ENCODE measurements around the gene ESRRA.
A peak's percentile ranks its signal among the peaks of the same experiment; 100 is the strongest.

ESRRA gene

GRCh38 chr11:64331569-64332371, 26.4 kb downstream of the ESRRA start:
- DNase-seq = peak; percentile 81
- Mint-ChIP-seq H3K4me3 (no peak overlapping the region), H3K36me3 (peaks cover 9% of the 10 kb centered on the region), H3K27ac (peak overlapping the region; percentile 8), H3K4me1 (peaks cover 13% of the 10 kb centered on the region), H3K27me3 (peaks cover 7% of the 10 kb centered on the region), H3K9me3 (no peaks in the 10 kb centered on the region)
- CTCF ChIA-PET = interaction anchor here (0.9 to 3.6 kb wide), 15 partner anchors 9 to 348 kb away, joined by 3 to 46 read pairs (median 4); partner anchors contain the start of genes CCDC88B, ESRRA, PRDX5 and TRMT112

- no peak overlapping the region for H3K27ac Mint-ChIP-seq
- CTCF ChIA-PET = interaction anchor here (3.0 to 3.6 kb wide), 3 partner anchors 8 to 16 kb away, joined by 12 to 46 read pairs (median 26); partner anchors contain the start of genes CCDC88B, PRDX5 and TRMT112
- peaks cover 24% of the 10 kb centered on the region for H3K4me1 Mint-ChIP-seq
- H3K9me3 Mint-ChIP-seq = no peaks in the 10 kb centered on the region
- H3K4me3 Mint-ChIP-seq = no peak overlapping the region
- no peak for DNase-seq
- H3K36me3 Mint-ChIP-seq = peaks cover 13% of the 10 kb centered on the region
- peaks cover 6% of the 10 kb centered on the region for H3K27me3 Mint-ChIP-seq
These were observed 28.2 kb downstream of the ESRRA start for GRCh38 chr11:64333556-64333955.

- no peak for DNase-seq
- Mint-ChIP-seq H3K27ac (no peak overlapping the region), H3K9me3 (no peaks in the 10 kb centered on the region), H3K27me3 (no peaks in the 10 kb centered on the region), H3K36me3 (peaks cover 17% of the 10 kb centered on the region), H3K4me1 (peaks cover 36% of the 10 kb centered on the region), H3K4me3 (no peak overlapping the region)
- CTCF ChIA-PET = interaction anchor here (0.7 to 0.9 kb wide), 2 partner anchors 17 to 18 kb away, joined by 4 read pairs; partner anchors contain the start of genes PRDX5 and TRMT112
These were observed 29.7 kb downstream of the ESRRA start for GRCh38 chr11:64334764-64335735.

- H3K27ac Mint-ChIP-seq = peak overlapping the region; percentile 60
- H3K4me3 Mint-ChIP-seq = no peak overlapping the region
- no peak for DNase-seq
- no peaks in the 10 kb centered on the region for H3K27me3 Mint-ChIP-seq
- no peaks in the 10 kb centered on the region for H3K9me3 Mint-ChIP-seq
- peaks cover 30% of the 10 kb centered on the region for H3K36me3 Mint-ChIP-seq
- CTCF ChIA-PET = interaction anchor here (0.7 to 2.4 kb wide), 5 partner anchors 17 to 130 kb away, joined by 3 to 11 read pairs (median 3); partner anchors contain the start of genes PRDX5 and TRMT112
- peaks cover 49% of the 10 kb centered on the region for H3K4me1 Mint-ChIP-seq
These were observed 32.4 kb downstream of the ESRRA start for GRCh38 chr11:64337538-64338249.

GRCh38 chr11:64338716-64339115, 33.4 kb downstream of the ESRRA start:
- DNase-seq = no peak
- Mint-ChIP-seq H3K4me3 (peak overlapping the region; percentile 89), H3K27ac (peak overlapping the region; percentile 92), H3K36me3 (peaks cover 26% of the 10 kb centered on the region), H3K9me3 (no peaks in the 10 kb centered on the region), H3K27me3 (no peaks in the 10 kb centered on the region), H3K4me1 (peaks cover 51% of the 10 kb centered on the region)
- CTCF ChIA-PET = interaction anchor here (1.7 to 2.4 kb wide), 2 partner anchors 17 to 21 kb away, joined by 6 to 11 read pairs; partner anchors contain the start of genes PRDX5 and TRMT112

GRCh38 chr11:64339286-64339685, 34.0 kb downstream of the ESRRA start:
- peak overlapping the region; percentile 92 for H3K27ac Mint-ChIP-seq
- no peaks in the 10 kb centered on the region for H3K9me3 Mint-ChIP-seq
- peaks cover 26% of the 10 kb centered on the region for H3K36me3 Mint-ChIP-seq
- H3K4me1 Mint-ChIP-seq = peaks cover 51% of the 10 kb centered on the region
- DNase-seq = no peak
- H3K27me3 Mint-ChIP-seq = no peaks in the 10 kb centered on the region
- peak overlapping the region; percentile 89 for H3K4me3 Mint-ChIP-seq
- CTCF ChIA-PET = interaction anchor here (0.9 to 2.4 kb wide), 3 partner anchors 16 to 89 kb away, joined by 3 to 11 read pairs (median 6); partner anchors contain the start of genes PRDX5 and TRMT112

GRCh38 chr11:64339754-64340408, 34.6 kb downstream of the ESRRA start, which contains the start of gene CCDC88B:
TSS of gene CCDC88B (plus strand) at chr11:64340204. CDS start at chr11:64340267, 63 bp downstream.
- peak; percentile 93 for DNase-seq
- Mint-ChIP-seq H3K36me3 (peaks cover 23% of the 10 kb centered on the region), H3K4me3 (peak within 1 kb of the TSS; percentile 89), H3K9me3 (no peaks in the 10 kb centered on the region), H3K4me1 (peaks cover 51% of the 10 kb centered on the region), H3K27me3 (no peaks in the 10 kb centered on the region), H3K27ac (peak within 1 kb of the TSS; percentile 92)
- CTCF ChIA-PET = interaction anchor here (0.9 to 4.0 kb wide), 5 partner anchors 8 to 90 kb away, joined by 3 to 42 read pairs (median 6); partner anchors contain the start of genes PRDX5 and TRMT112

GRCh38 chr11:64340671-64341335, 35.5 kb downstream of the ESRRA start:
- Mint-ChIP-seq H3K27ac (peak overlapping the region; percentile 92), H3K4me3 (peak overlapping the region; percentile 89), H3K4me1 (peaks cover 50% of the 10 kb centered on the region), H3K36me3 (peaks cover 27% of the 10 kb centered on the region), H3K9me3 (no peaks in the 10 kb centered on the region), H3K27me3 (no peaks in the 10 kb centered on the region)
- DNase-seq = peak; percentile 88
- CTCF ChIA-PET = interaction anchor here (1.0 to 4.0 kb wide), 6 partner anchors 8 to 106 kb away, joined by 3 to 42 read pairs (median 6); partner anchors contain the start of genes PRDX5 and TRMT112

GRCh38 chr11:64341429-64341828, 36.1 kb downstream of the ESRRA start:
- H3K9me3 Mint-ChIP-seq = no peaks in the 10 kb centered on the region
- H3K27me3 Mint-ChIP-seq = no peaks in the 10 kb centered on the region
- peak overlapping the region; percentile 74 for H3K27ac Mint-ChIP-seq
- no peak for DNase-seq
- peaks cover 30% of the 10 kb centered on the region for H3K36me3 Mint-ChIP-seq
- peak overlapping the region; percentile 89 for H3K4me3 Mint-ChIP-seq
- H3K4me1 Mint-ChIP-seq = peaks cover 50% of the 10 kb centered on the region
- CTCF ChIA-PET = interaction anchor here (1.1 to 4.0 kb wide), 4 partner anchors 9 to 106 kb away, joined by 6 to 42 read pairs (median 16); partner anchors contain the start of genes PRDX5 and TRMT112

- Mint-ChIP-seq H3K36me3 (peaks cover 31% of the 10 kb centered on the region), H3K27me3 (no peaks in the 10 kb centered on the region), H3K4me3 (peak overlapping the region; percentile 89), H3K9me3 (no peaks in the 10 kb centered on the region), H3K4me1 (peaks cover 50% of the 10 kb centered on the region), H3K27ac (peak overlapping the region; percentile 69)
- DNase-seq = peak; percentile 96
- CTCF ChIA-PET = interaction anchor here (0.8 to 4.0 kb wide), 9 partner anchors 10 to 309 kb away, joined by 3 to 42 read pairs (median 6); partner anchors contain the start of genes PRDX5 and TRMT112
These were observed 36.8 kb downstream of the ESRRA start for GRCh38 chr11:64341851-64342791.
